H7 (cell line): ENCODE measurements around the gene DUSP7. TPM values are rescaled to one million over a fixed set of nuclear protein-coding genes. Genes with fewer than 3 reads are reported as not detected.

Source experiments
- DNase-seq: peaks from one replicate; pipeline ENCODE4 v3.0.0; 2012
- H3K27me3 ChIP-seq: 2 replicates; pipeline ENCODE4 v1.6.0; 2011; ENCODE audit warnings: mild to moderate bottlenecking, low read length; ENCODE audit not compliant: control insufficient read depth, insufficient read depth
- H3K36me3 ChIP-seq: replicated peaks from 2 replicates; pipeline ENCODE4 v1.5.1; 2011; ENCODE audit warnings: low read length; ENCODE audit not compliant: control insufficient read depth, insufficient read depth
- H3K4me3 ChIP-seq: 2 replicates; pipeline ENCODE4 v1.5.1; 2011; ENCODE audit warnings: low read depth, mild to moderate bottlenecking, control low read depth, low read length, moderate library complexity; ENCODE audit not compliant: insufficient read depth
- total RNA-seq: library from RNA; depleted of rRNA; stranded (reverse); fragments of >200 nt; shearing (Covaris generic); gene quantifications from 2 replicates; pipeline ENCODE4 v1.2.3, GENCODE V29; 2014

Gene DUSP7
- total RNA-seq, 1 experiment from 2014 or later: 19.5 TPM

GRCh38 chr3:52023860-52024764, 32.3 kb downstream of the DUSP7 start:
- no peak overlapping the region for H3K4me3 ChIP-seq
- H3K27me3 ChIP-seq: no peaks in the 10 kb centered on the region
- no peak for DNase-seq
- H3K36me3 ChIP-seq: no peaks in the 10 kb centered on the region

GRCh38 chr3:52023101-52023770, 33.1 kb downstream of the DUSP7 start:
- Histone ChIP-seq H3K27me3 (no peaks in the 10 kb centered on the region), H3K4me3 (no peak overlapping the region), H3K36me3 (no peaks in the 10 kb centered on the region)
- DNase-seq: no peak

DNA sequence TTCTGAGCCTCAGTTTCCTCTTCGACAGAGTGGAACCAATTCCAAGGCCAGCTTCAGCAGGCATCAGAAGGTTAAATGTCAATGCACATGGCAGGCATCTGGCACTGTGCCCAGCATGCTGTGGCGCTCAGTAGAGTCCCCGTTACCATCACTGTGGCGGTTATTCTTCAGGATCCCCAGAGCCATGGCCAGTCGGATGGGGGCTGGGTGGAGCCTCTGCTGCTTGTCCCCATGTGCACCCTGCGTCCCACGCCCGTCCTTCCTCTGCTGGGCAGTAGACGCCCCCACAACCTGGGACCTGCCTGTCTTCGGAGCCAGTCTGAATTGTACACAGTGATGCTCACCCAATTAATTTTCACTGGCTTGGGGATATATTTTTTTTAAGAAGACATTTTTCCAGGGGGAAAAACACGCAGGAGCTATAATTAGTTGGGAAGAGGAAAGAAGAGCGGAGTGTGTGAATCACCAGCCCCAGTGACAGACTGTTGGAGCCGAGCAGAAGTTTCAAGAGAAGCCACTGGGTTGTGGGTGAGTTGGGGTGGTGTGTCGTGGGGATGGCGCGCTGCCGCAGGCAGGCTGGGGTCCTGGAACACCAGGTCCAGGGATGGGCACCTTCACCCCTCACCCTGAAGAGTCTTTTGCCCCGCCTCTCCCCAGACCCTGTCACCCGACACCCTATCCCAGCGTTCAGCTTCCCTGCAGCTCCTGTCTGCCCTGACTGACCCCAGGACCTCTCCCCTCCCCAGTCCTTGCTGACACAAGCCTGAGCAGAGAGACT, 33.9 kb downstream of the DUSP7 start:
- no peaks in the 10 kb centered on the region for H3K36me3 ChIP-seq
- no peaks in the 10 kb centered on the region for H3K27me3 ChIP-seq
- H3K4me3 ChIP-seq: no peak overlapping the region
- peak; percentile 87 for DNase-seq

GRCh38 chr3:52021489-52022268, 34.7 kb downstream of the DUSP7 start:
- no peaks in the 10 kb centered on the region for H3K36me3 ChIP-seq
- no peak overlapping the region for H3K4me3 ChIP-seq
- H3K27me3 ChIP-seq: no peaks in the 10 kb centered on the region
- no peak for DNase-seq

- DNase-seq: no peak
- Histone ChIP-seq H3K4me3 (no peak overlapping the region), H3K36me3 (no peaks in the 10 kb centered on the region), H3K27me3 (no peaks in the 10 kb centered on the region)
These were observed 35.6 kb downstream of the DUSP7 start for GRCh38 chr3:52020796-52021195.

DNA sequence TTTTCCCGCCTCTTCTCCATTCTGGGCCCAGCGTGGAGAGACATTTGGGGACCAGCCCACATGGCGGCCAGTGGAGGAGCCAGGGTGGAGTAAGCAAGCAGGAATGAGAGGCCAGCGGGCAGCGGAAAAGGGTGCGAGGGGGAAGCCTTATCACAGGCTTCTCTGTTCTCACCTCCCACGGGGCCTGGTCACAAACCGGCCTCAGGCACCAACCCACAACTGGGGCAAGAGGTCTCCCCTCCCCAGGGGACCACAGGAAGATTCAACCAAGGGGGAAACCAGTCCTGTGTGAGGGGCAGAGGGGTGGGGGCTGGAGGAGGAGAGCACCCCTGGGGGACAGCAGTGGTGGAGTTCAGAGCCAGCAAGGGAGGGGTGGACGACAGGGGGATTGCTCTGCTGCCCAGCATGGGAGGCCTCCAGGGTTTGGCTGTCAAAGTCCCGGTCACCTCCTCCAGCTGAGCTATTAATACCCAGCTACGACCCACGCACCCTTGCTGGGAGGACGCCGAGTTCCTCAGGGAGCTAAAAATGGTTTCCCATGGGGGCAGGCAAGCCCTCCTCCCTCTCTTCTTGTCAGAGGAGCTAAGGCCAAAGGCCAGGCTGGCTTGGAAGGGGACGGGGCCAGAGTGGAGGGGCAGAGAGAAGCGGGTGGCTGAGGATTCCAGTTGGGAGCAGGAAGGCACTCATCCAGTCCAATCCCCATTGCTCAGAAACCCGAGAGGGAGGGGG, 36.9 kb downstream of the DUSP7 start:
- H3K36me3 ChIP-seq: no peaks in the 10 kb centered on the region
- DNase-seq: no peak
- no peaks in the 10 kb centered on the region for H3K27me3 ChIP-seq
- no peak overlapping the region for H3K4me3 ChIP-seq

DNA sequence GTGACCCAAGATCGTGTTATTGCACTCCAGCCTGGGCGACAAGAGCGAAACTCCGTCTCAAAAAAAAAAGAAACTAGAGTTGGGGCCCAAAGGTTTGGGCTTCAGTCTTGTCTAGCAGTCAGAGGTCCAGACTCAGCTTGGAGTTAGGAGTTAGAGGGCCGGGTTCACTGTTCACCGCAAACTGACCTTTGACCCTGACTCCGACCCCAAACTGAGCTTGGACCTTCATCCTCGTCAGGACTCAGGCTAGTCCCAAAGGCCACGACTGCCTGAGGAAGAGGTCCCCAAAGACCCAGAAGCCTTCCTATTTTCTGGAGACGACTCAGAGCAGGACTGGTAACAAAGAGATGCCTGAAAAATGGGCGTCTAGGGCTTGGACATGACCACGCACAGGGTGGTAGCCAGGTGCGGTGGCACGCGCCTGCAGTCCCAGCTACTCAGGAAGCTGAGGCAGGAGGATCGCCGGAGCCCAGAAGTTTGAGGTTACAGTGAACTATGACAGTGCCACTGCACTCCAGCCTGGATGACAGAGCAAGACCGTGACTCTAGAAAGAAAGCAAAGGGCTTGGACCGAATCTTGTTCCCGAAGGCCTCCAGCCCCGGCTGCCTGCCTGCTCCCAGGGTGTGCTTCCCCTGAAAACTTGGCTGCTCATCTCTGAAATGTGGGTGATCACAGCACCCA, 37.9 kb downstream of the DUSP7 start:
- H3K4me3 ChIP-seq: no peak overlapping the region
- no peaks in the 10 kb centered on the region for H3K36me3 ChIP-seq
- no peaks in the 10 kb centered on the region; the same call in 1 of the 2 replicates for H3K27me3 ChIP-seq
- DNase-seq: no peak

- H3K27me3 ChIP-seq: no peaks in the 10 kb centered on the region; the same call in 1 of the 2 replicates
- DNase-seq: no peak
- H3K4me3 ChIP-seq: no peak overlapping the region
- H3K36me3 ChIP-seq: no peaks in the 10 kb centered on the region
These were observed 38.8 kb downstream of the DUSP7 start for GRCh38 chr3:52017586-52017985.

- no peaks in the 10 kb centered on the region; the same call in 1 of the 2 replicates for H3K27me3 ChIP-seq
- no peaks in the 10 kb centered on the region for H3K36me3 ChIP-seq
- no peak for DNase-seq
- no peak overlapping the region for H3K4me3 ChIP-seq
These were observed 40.7 kb downstream of the DUSP7 start for GRCh38 chr3:52015438-52016228.

GRCh38 chr3:52014613-52015012, 41.8 kb downstream of the DUSP7 start:
- Histone ChIP-seq H3K27me3 (no peaks in the 10 kb centered on the region; the same call in 1 of the 2 replicates), H3K36me3 (no peaks in the 10 kb centered on the region), H3K4me3 (no peak overlapping the region)
- DNase-seq: peak; percentile 90

GRCh38 chr3:52013802-52014598, 42.4 kb downstream of the DUSP7 start:
- H3K27me3 ChIP-seq: no peaks in the 10 kb centered on the region; the same call in 1 of the 2 replicates
- no peak for DNase-seq
- H3K4me3 ChIP-seq: no peak overlapping the region
- no peaks in the 10 kb centered on the region for H3K36me3 ChIP-seq

- Histone ChIP-seq H3K4me3 (no peak overlapping the region), H3K27me3 (no peaks in the 10 kb centered on the region; the same call in 1 of the 2 replicates), H3K36me3 (no peaks in the 10 kb centered on the region)
- no peak for DNase-seq
These were observed 43.7 kb downstream of the DUSP7 start for GRCh38 chr3:52012699-52013098.
